GM19397 (cell line): ENCODE results near the gene ST7.

Source experiments
- ATAC-seq: cut with Tn5 transposase; IDR thresholded peaks from one replicate; pipeline ENCODE4 v1.9.1; 2021; ENCODE audit warnings: mild to moderate bottlenecking, moderate library complexity; ENCODE audit not compliant: unreplicated experiment

ST7 gene

GRCh38 chr7:117249696-117250095 is 296.4 kb downstream of the ST7 start:
- no peak for ATAC-seq

- ATAC-seq, result no peak
These were observed 296.9 kb downstream of the ST7 start for GRCh38 chr7:117250245-117250644.

- ATAC-seq, result no peak
These were observed 297.5 kb downstream of the ST7 start for GRCh38 chr7:117250801-117251200.

GRCh38 chr7:117251687-117252086 is 298.4 kb downstream of the ST7 start:
- ATAC-seq, result no peak

- no peak for ATAC-seq
These were observed 306.3 kb downstream of the ST7 start for GRCh38 chr7:117259615-117260014.

GRCh38 chr7:117262546-117262945 is 309.2 kb downstream of the ST7 start:
- no peak for ATAC-seq

- no peak for ATAC-seq
These were observed 311.4 kb downstream of the ST7 start for GRCh38 chr7:117264716-117265115.

GRCh38 chr7:117269417-117269816 is 316.1 kb downstream of the ST7 start:
- ATAC-seq, result no peak

- ATAC-seq, result no peak
These were observed 316.6 kb downstream of the ST7 start for GRCh38 chr7:117269886-117270285.

GRCh38 chr7:117270371-117270770 is 317.1 kb downstream of the ST7 start:
- ATAC-seq, result no peak

GRCh38 chr7:117271566-117271965 is 318.3 kb downstream of the ST7 start:
- ATAC-seq, result no peak

GRCh38 chr7:117272017-117272759 is 318.9 kb downstream of the ST7 start:
- ATAC-seq, result no peak

GRCh38 chr7:117273325-117273724 is 320.0 kb downstream of the ST7 start:
- ATAC-seq, result no peak

GRCh38 chr7:117273814-117274225 is 320.5 kb downstream of the ST7 start:
- no peak for ATAC-seq

GRCh38 chr7:117274951-117275350 is 321.6 kb downstream of the ST7 start:
- ATAC-seq, result no peak

GRCh38 chr7:117277576-117277975 is 324.3 kb downstream of the ST7 start:
- no peak for ATAC-seq

- ATAC-seq, result no peak
These were observed 324.7 kb downstream of the ST7 start for GRCh38 chr7:117278040-117278439.

GRCh38 chr7:117279203-117279602 is 325.9 kb downstream of the ST7 start:
- ATAC-seq, result no peak
